K562 (cell line): ENCODE data around the gene AUNIP. TPM values are rescaled to one million over a fixed set of nuclear protein-coding genes. Genes with fewer than 3 reads are reported as not detected.

Source experiments
- ATAC-seq: fragments of 200-7000 bp; cut with Tn5 transposase; 3 replicates; pipeline ENCODE4 v1.9.1; 2020; ENCODE audit warnings: moderate library complexity
- BruUV-seq: library from RNA; stranded (reverse); fragments of 400-500 nt; replicated peaks from 2 replicates; lab custom pipeline; 2021; lab: Mats Ljungman, UMichigan
- CTCF ChIA-PET: fragments of 300-600 bp; formaldehyde crosslinking; extraction: SDS; loops from one replicate; lab custom pipeline; 2021; ENCODE audit warnings: low intra/inter-chr PET ratio; lab: Yijun Ruan, JAX
- POLR2A ChIA-PET: fragments of 300-600, 350-650 bp; sonication (Branson Sonifier 250); formaldehyde crosslinking; extraction: SDS; loops from one replicate; lab custom pipeline; 2021; ENCODE audit warnings: antibody characterized with exemption, inconsistent platforms; lab: Yijun Ruan, JAX
- DNase-seq, 4 experiments: peaks; one replicate each; pipeline versions ENCODE4 v3.0.0 to v3.0.0-alpha.2; 2011 to 2018; ENCODE audit warnings: low spot score in 3 of 4, mixed read lengths in 3 of 4; ENCODE audit errors: extremely low read depth in 1 of 4
- FAIRE-seq: peaks from 2 replicates; lab custom pipeline; 2011; peaks lifted over from hg19 to GRCh38; lab: Jason Lieb, UNC
- H2AFZ ChIP-seq: 2 replicates; pipeline ENCODE4 v1.6.0; 2011; ENCODE audit warnings: low read depth, low read length, control low read depth, inconsistent platforms
- H3K27ac ChIP-seq: fragments of 200-600 bp; 3 replicates; pipeline ENCODE4 v1.8.0; 2011; ENCODE audit warnings: low read depth, mild to moderate bottlenecking, control low read depth, inconsistent platforms, low read length, moderate library complexity, mixed read lengths; ENCODE audit errors: extremely low read depth
- H3K27me3 ChIP-seq, 2 experiments: fragments of 300-600 bp in 1 of 2; 2 replicates in 1 of 2; 3 replicates in 1 of 2; pipeline versions ENCODE4 v1.6.0 to v1.8.0; 2011; ENCODE audit warnings: inconsistent platforms in 2 of 2, low read length in 2 of 2, mild to moderate bottlenecking in 1 of 2, mixed read lengths in 1 of 2, moderate library complexity in 1 of 2; ENCODE audit not compliant: control insufficient read depth in 2 of 2, insufficient read depth in 2 of 2
- H3K36me3 ChIP-seq: fragments of 300-600 bp; 3 replicates; pipeline ENCODE4 v1.8.0; 2011; ENCODE audit warnings: mild to moderate bottlenecking, low read length, inconsistent platforms; ENCODE audit not compliant: control insufficient read depth, insufficient read depth
- H3K4me1 ChIP-seq, 2 experiments: fragments of 200-600 bp in 1 of 2; replicated peaks in 1 of 2; 2 replicates in 1 of 2; 3 replicates in 1 of 2; pipeline versions ENCODE4 v1.5.1 to v1.8.0; 2011; ENCODE audit warnings: inconsistent platforms in 2 of 2, low read length in 2 of 2, mild to moderate bottlenecking in 1 of 2, mixed read lengths in 1 of 2, moderate library complexity in 1 of 2; ENCODE audit not compliant: control insufficient read depth in 2 of 2, insufficient read depth in 2 of 2
- H3K4me2 ChIP-seq: 2 replicates; pipeline ENCODE4 v1.6.1; 2011; ENCODE audit warnings: low read length, control low read depth, inconsistent platforms, mixed read lengths; ENCODE audit not compliant: insufficient read depth
- H3K4me3 ChIP-seq: fragments of 200-600 bp; sonication (generic), shearing (Covaris generic); 2 replicates; pipeline ENCODE4 v1.5.1; 2016; ENCODE audit warnings: control low read depth, inconsistent platforms
- H3K79me2 ChIP-seq: fragments of 200-600 bp; 3 replicates; pipeline ENCODE4 v1.8.0; 2011; ENCODE audit warnings: low read length, inconsistent platforms; ENCODE audit not compliant: control insufficient read depth, insufficient read depth
- H3K9ac ChIP-seq, 2 experiments: 2 replicates each; pipeline versions ENCODE4 v1.6.0 to v1.6.1; 2011; ENCODE audit warnings: low read depth in 2 of 2, low read length in 2 of 2, control low read depth in 1 of 2, inconsistent platforms in 1 of 2, mild to moderate bottlenecking in 1 of 2, mixed read lengths in 1 of 2; ENCODE audit not compliant: insufficient read depth in 1 of 2
- H3K9me1 ChIP-seq: one replicate; pipeline ENCODE4 v1.6.0; 2011; ENCODE audit warnings: inconsistent platforms, mild to moderate bottlenecking, low read length, moderate library complexity; ENCODE audit not compliant: control insufficient read depth, insufficient read depth
- H3K9me3 ChIP-seq: replicated peaks from 2 replicates; pipeline ENCODE4 v1.5.1; 2011; ENCODE audit warnings: low read depth, low read length, inconsistent platforms; ENCODE audit not compliant: control insufficient read depth, insufficient read depth
- H4K20me1 ChIP-seq: replicated peaks from 2 replicates; pipeline ENCODE4 v1.6.1; 2011; ENCODE audit warnings: low read length, inconsistent platforms, mixed read lengths; ENCODE audit not compliant: control insufficient read depth, insufficient read depth
- MITF ChIP-seq: IDR thresholded peaks from 2 replicates; pipeline ENCODE4 v1.6.1; 2014; ENCODE audit warnings: antibody characterized with exemption
- PCBP1 ChIP-seq: fragments of 200-400 bp; formaldehyde crosslinking; IDR thresholded peaks from 2 replicates; pipeline ENCODE4 v1.6.1; 2018; ENCODE audit warnings: mild to moderate bottlenecking, low read depth, low read length; ENCODE audit not compliant: poor library complexity, severe bottlenecking
- POLR2A ChIP-seq: fragments of 450-650 bp; conservative IDR thresholded peaks from 2 replicates; pipeline ENCODE4 v1.6.1; 2016
- RBM34 ChIP-seq: fragments of 200-400 bp; formaldehyde crosslinking; IDR thresholded peaks from 2 replicates; pipeline ENCODE4 v1.6.1; 2018; ENCODE audit warnings: low read length, borderline replicate concordance; ENCODE audit not compliant: insufficient read depth
- ZMIZ1 ChIP-seq, 2 experiments: fragments of 150-350 bp in 1 of 2; IDR thresholded peaks; 2 replicates each; pipeline ENCODE4 v1.6.1; 2012 to 2016; ENCODE audit warnings: low read depth in 2 of 2, low read length in 2 of 2, mild to moderate bottlenecking in 1 of 2, moderate library complexity in 1 of 2
- ZNF324 ChIP-seq: fragments of 250-450 bp; sonication (Bioruptor Pico); IDR thresholded peaks from 2 replicates; pipeline ENCODE4 v1.4.0; 2020; ENCODE audit warnings: mild to moderate bottlenecking
- WGBS: fragments of 100-300 bp; shearing (Covaris generic); methylation state at CpG from one replicate; pipeline ENCODE4 v1.1.6; 2016; ENCODE audit warnings: low coverage, mixed read lengths; ENCODE audit not compliant: insufficient coverage; ENCODE audit errors: missing lambda C conversion rate; 5-methylcytosine and 5-hydroxymethylcytosine counted together
- in situ Hi-C: fragments of 300-500 bp; cut with MboI; formaldehyde crosslinking; loops from 4 replicates; pipeline ENCODE4 v1.15.0; 2018; ENCODE audit warnings: inconsistent platforms, mixed read lengths
- intact Hi-C: fragments of 100-400 bp; cut with micrococcal nuclease; formaldehyde crosslinking; loops from 2 replicates; pipeline ENCODE4 v1.14.2; 2022
- polyA plus RNA-seq, 8 experiments: library from polyadenylated mRNA; depleted of rRNA in 4 of 8; stranded (reverse) in 5 of 8; unstranded in 3 of 8; fragments of >200 nt; fragmentation: Nextera tagmentation in 2 of 8; fragmentation: Illumina TruSeq in 1 of 8; extraction: Ambion mirVana in 2 of 8; extraction: Trizol in 1 of 8; gene quantifications; 2 replicates each; pipeline versions ENCODE4 v1.2.1 to v1.2.3, GENCODE V29; 2011 to 2014; ENCODE audit warnings: inconsistent platforms in 1 of 8, missing spikeins in 1 of 8
- total RNA-seq, 7 experiments: library from RNA; depleted of rRNA in 6 of 7; stranded (reverse); fragments of >200 nt in 6 of 7; fragmentation: Illumina TruSeq in 2 of 7; extraction: Trizol in 2 of 7; gene quantifications; 2 replicates each; pipeline versions ENCODE4 v1.2.1 to v1.2.3, GENCODE V29; 2011 to 2021; ENCODE audit warnings: low replicate concordance in 1 of 7
- TF ChIP-seq, protein P1 (sequence below): fragments of 250-450 bp; sonication (Bioruptor Pico); IDR thresholded peaks from 2 replicates; pipeline ENCODE4 v1.8.0; 2021; ENCODE audit warnings: moderate library complexity, mild to moderate bottlenecking, inconsistent platforms
- TF ChIP-seq, protein P2 (sequence below): IDR thresholded peaks from 2 replicates; pipeline ENCODE4 v1.6.1; 2011; ENCODE audit warnings: borderline replicate concordance, low read depth, mild to moderate bottlenecking, moderate library complexity, low read length; ENCODE audit not compliant: insufficient read depth, poor library complexity, severe bottlenecking

Gene AUNIP
- total and polyA plus RNA-seq, 9 of the 15 experiments (the other 6 are each of a cell fraction or from before 2014, with no cell fraction given): 12.1 to 53.8 (median 47.1) TPM

GRCh38 chr1:25821112-25821476 lies 38.2 kb downstream of the AUNIP start (continued):
- TF ChIP-seq, protein P1, sequence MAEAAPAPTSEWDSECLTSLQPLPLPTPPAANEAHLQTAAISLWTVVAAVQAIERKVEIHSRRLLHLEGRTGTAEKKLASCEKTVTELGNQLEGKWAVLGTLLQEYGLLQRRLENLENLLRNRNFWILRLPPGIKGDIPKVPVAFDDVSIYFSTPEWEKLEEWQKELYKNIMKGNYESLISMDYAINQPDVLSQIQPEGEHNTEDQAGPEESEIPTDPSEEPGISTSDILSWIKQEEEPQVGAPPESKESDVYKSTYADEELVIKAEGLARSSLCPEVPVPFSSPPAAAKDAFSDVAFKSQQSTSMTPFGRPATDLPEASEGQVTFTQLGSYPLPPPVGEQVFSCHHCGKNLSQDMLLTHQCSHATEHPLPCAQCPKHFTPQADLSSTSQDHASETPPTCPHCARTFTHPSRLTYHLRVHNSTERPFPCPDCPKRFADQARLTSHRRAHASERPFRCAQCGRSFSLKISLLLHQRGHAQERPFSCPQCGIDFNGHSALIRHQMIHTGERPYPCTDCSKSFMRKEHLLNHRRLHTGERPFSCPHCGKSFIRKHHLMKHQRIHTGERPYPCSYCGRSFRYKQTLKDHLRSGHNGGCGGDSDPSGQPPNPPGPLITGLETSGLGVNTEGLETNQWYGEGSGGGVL (CRISPR knock-in tag): no peak
- TF ChIP-seq POLR2A: 0 out of 2 replicates have a peak, but pooled peaks have one; percentile 6

DNA sequence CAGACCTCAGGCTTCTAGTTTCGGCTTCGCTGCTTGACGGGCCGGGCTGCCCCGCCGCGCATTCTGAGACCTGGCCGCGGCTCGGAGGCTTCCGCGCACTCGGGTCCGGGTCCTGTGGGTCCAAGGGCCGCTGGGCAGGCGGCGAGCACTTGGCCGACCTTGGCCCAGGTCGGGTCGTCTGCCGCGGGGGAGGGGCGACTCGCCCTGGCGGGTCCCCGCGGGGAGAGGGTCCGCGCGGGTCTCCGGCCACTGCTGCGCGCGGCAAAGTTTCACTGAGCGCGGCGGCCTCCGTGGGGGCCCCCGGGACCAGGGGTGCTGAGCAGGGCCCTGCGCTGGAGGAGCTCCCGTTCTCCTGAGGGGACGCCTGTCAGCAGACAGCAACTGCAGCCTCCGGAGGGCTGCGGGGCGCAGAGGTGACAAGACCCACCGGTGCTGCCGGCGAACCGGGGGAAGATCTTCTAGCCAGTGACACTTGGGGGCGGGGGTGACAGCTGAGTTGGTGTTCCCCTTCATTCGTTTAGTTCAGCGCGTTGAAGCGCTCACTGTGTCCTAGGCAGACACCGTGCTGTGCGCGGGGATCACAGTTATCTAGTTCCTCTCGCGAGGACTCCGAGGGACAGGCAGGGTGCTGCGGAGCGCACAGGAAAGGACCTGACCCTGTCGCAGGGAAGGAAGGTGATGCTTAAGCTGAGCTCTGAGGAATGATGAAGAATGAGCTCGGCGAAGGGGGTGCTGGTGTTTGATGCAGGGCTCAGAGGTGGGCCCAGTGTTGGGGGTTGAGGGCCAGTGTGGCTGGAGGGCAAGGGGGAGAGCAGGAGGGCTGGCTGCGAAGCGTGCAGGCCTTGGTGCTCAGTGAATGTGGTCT lies 38.8 kb downstream of the AUNIP start:
- H3K4me1 ChIP-seq: peaks cover 37 to 58% of the 10 kb centered on the region in 2 experiments
- DNase-seq (peak; percentile 78 to 89 (median 83)), FAIRE-seq (peak; percentile 87), ATAC-seq (peak; percentile 82)
- peak overlapping the region; percentile 67 for H3K4me3 ChIP-seq
- BruUV-seq: no TSS peak
- H2AFZ ChIP-seq: peak overlapping the region; percentile 90
- H4K20me1 ChIP-seq: peaks cover 16% of the 10 kb centered on the region
- no peaks in the 10 kb centered on the region for H3K27me3 ChIP-seq
- H3K27ac ChIP-seq: peak overlapping the region; percentile 91
- intact Hi-C loops (loop anchor here (5.0 to 10.0 kb wide), 2 partner anchors 67 to 174 kb away; partner anchors contain the start of gene PAFAH2), in situ Hi-C loops (loop anchor here (5.0 kb wide), 1 partner anchor 72 kb away; no protein-coding TSS in a partner anchor)
- H3K36me3 ChIP-seq: peaks cover 31% of the 10 kb centered on the region
- ChIA-PET POLR2A (interaction anchor here (0.6 to 6.2 kb wide), 13 partner anchors 10 to 354 kb away, joined by 3 to 56 read pairs (median 4); no protein-coding TSS in a partner anchor), CTCF (no interaction called here)
- peak overlapping the region; percentile 92 to 99 for H3K9ac ChIP-seq
- peak overlapping the region; percentile 89 for H3K4me2 ChIP-seq
- under 1% methylated on average over 64 of the region's 67 CpGs for WGBS
- no peaks in the 10 kb centered on the region for H3K9me1 ChIP-seq
- H3K9me3 ChIP-seq: no peaks in the 10 kb centered on the region
- H3K79me2 ChIP-seq: peaks cover 64% of the 10 kb centered on the region
- TF ChIP-seq PCBP1 (peak; percentile 76), RBM34 (0 out of 2 replicates have a peak, but pooled peaks have one; percentile 87), ZMIZ1 (IDR thresholded peaks at IDR 0.05; ENCODE audit: low read depth in 2 of 2, low read length in 2 of 2) (0 out of 4 replicates have a peak, but pooled peaks of 1 of the 2 experiments have one; percentile 28), MITF (no peak), ZNF324 (no peak)
- TF ChIP-seq, protein P2, sequence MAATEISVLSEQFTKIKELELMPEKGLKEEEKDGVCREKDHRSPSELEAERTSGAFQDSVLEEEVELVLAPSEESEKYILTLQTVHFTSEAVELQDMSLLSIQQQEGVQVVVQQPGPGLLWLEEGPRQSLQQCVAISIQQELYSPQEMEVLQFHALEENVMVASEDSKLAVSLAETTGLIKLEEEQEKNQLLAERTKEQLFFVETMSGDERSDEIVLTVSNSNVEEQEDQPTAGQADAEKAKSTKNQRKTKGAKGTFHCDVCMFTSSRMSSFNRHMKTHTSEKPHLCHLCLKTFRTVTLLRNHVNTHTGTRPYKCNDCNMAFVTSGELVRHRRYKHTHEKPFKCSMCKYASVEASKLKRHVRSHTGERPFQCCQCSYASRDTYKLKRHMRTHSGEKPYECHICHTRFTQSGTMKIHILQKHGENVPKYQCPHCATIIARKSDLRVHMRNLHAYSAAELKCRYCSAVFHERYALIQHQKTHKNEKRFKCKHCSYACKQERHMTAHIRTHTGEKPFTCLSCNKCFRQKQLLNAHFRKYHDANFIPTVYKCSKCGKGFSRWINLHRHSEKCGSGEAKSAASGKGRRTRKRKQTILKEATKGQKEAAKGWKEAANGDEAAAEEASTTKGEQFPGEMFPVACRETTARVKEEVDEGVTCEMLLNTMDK: no peak
